ENCODE measurements around the gene ARRDC2. TPM values are rescaled to one million over a fixed set of nuclear protein-coding genes. Genes with fewer than 3 reads are reported as not detected.
"Not testable (repeated sequence)": the region's sequence is repeated elsewhere in the genome, so short reads cannot be mapped to it uniquely, and the experiment has no call there.

ARRDC2 gene
- total RNA-seq, 1 donor from 2014 or later: 2.6 TPM

DNA sequence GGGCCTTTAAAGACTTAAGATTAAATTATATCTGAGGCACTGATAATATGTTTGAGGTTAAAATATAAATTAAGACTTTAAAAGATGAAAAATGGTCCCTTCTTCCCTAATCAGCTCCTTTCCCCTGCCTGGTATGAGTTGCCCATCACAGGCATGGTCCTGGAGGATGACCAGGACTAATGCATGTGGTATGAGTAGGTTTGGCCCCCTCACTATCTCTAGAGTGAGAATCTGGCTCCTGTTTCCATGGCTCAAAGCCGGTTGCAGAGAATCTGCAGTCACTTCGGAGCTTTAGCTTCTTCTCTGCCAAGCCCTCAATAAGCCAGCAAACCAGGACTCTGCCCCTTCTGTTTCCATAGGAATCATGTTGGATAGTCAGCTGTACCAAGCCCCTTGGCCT is 24.1 kb downstream of the ARRDC2 start:
- not testable (repeated sequence) for H3K4me1 ChIP-seq (ENCODE audit: insufficient read depth, low read length); H3K36me3 Mint-ChIP-seq (ENCODE audit: low read depth, unreplicated experiment); H3K27ac Mint-ChIP-seq (ENCODE audit: unreplicated experiment); H3K4me1 Mint-ChIP-seq (ENCODE audit: low read depth, unreplicated experiment); H4K20me1 ChIP-seq (ENCODE audit: insufficient read depth, low read length); H2AFZ ChIP-seq (ENCODE audit: low read depth, low read length); DNase-seq (ENCODE audit: low read depth); H3K9me3 ChIP-seq (ENCODE audit: insufficient read depth, low read depth, low read length); H3K4me3 Mint-ChIP-seq (ENCODE audit: unreplicated experiment); H3K36me3 ChIP-seq (ENCODE audit: insufficient read depth, low read length); H3K79me2 ChIP-seq (ENCODE audit: insufficient read depth, low read length); H3K4me3 ChIP-seq (ENCODE audit: insufficient read depth, low read depth, low read length); H3K9ac ChIP-seq (ENCODE audit: low read length); FAIRE-seq; H3K27me3 ChIP-seq (ENCODE audit: insufficient read depth, low read length); H3K9me3 Mint-ChIP-seq (ENCODE audit: unreplicated experiment); H3K4me2 ChIP-seq (ENCODE audit: low read length); H3K27ac ChIP-seq (ENCODE audit: low read depth, low read length)
- H3K27me3 Mint-ChIP-seq (ENCODE audit: low read depth, unreplicated experiment): peaks cover 26% of the 10 kb centered on the region

DNA sequence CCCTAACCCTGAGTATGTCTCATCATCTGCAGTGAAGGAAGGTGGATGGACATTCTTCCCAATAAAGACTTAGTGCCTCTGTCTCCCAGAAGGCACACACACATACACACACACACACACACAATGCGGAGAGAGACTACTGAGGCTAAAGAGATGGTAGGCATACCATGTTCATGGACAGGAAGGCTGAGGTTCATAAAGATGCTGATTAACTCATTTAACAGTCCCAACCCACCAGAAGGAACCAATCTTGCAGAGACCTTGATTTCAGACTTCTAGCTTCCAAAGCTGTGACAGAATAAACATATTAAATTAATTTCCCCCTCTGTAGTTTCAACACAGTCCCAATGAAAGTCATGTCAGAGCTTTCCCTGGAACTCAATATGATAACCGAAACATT is 33.1 kb downstream of the ARRDC2 start:
- H3K27ac ChIP-seq (ENCODE audit: low read depth, low read length): no peak overlapping the region
- Mint-ChIP-seq H3K36me3 (ENCODE audit: low read depth, unreplicated experiment) (no peaks in the 10 kb centered on the region), H3K27ac (ENCODE audit: unreplicated experiment) (no peak overlapping the region), H3K4me1 (ENCODE audit: low read depth, unreplicated experiment) (peaks cover 3% of the 10 kb centered on the region), H3K9me3 (ENCODE audit: unreplicated experiment) (no peaks in the 10 kb centered on the region), H3K4me3 (ENCODE audit: unreplicated experiment) (no peak overlapping the region), H3K27me3 (ENCODE audit: low read depth, unreplicated experiment) (peaks cover 36% of the 10 kb centered on the region)
- H3K9me3 ChIP-seq (ENCODE audit: insufficient read depth, low read depth, low read length): peaks cover 5% of the 10 kb centered on the region
- no peak overlapping the region for H2AFZ ChIP-seq (ENCODE audit: low read depth, low read length)
- no peak overlapping the region for H3K4me3 ChIP-seq (ENCODE audit: insufficient read depth, low read depth, low read length)
- no peak overlapping the region for H3K4me2 ChIP-seq (ENCODE audit: low read length)
- peaks cover 16% of the 10 kb centered on the region for H3K27me3 ChIP-seq (ENCODE audit: insufficient read depth, low read length)
- TF ChIP-seq, protein P1, sequence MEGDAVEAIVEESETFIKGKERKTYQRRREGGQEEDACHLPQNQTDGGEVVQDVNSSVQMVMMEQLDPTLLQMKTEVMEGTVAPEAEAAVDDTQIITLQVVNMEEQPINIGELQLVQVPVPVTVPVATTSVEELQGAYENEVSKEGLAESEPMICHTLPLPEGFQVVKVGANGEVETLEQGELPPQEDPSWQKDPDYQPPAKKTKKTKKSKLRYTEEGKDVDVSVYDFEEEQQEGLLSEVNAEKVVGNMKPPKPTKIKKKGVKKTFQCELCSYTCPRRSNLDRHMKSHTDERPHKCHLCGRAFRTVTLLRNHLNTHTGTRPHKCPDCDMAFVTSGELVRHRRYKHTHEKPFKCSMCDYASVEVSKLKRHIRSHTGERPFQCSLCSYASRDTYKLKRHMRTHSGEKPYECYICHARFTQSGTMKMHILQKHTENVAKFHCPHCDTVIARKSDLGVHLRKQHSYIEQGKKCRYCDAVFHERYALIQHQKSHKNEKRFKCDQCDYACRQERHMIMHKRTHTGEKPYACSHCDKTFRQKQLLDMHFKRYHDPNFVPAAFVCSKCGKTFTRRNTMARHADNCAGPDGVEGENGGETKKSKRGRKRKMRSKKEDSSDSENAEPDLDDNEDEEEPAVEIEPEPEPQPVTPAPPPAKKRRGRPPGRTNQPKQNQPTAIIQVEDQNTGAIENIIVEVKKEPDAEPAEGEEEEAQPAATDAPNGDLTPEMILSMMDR (IDR thresholded peaks at IDR 0.05; ENCODE audit: insufficient read depth, low read depth, low read length): no peak
- TF ChIP-seq EZH2 (IDR thresholded peaks at IDR 0.05; ENCODE audit: insufficient read depth, low read length): no peak
- H3K9ac ChIP-seq (ENCODE audit: low read length): no peak overlapping the region
- H4K20me1 ChIP-seq (ENCODE audit: insufficient read depth, low read length): no peaks in the 10 kb centered on the region
- no peaks in the 10 kb centered on the region for H3K36me3 ChIP-seq (ENCODE audit: insufficient read depth, low read length)
- FAIRE-seq (no peak), DNase-seq (ENCODE audit: low read depth) (no peak)
- no peaks in the 10 kb centered on the region for H3K79me2 ChIP-seq (ENCODE audit: insufficient read depth, low read length)
- H3K4me1 ChIP-seq (ENCODE audit: insufficient read depth, low read length): peaks cover 6% of the 10 kb centered on the region

DNA sequence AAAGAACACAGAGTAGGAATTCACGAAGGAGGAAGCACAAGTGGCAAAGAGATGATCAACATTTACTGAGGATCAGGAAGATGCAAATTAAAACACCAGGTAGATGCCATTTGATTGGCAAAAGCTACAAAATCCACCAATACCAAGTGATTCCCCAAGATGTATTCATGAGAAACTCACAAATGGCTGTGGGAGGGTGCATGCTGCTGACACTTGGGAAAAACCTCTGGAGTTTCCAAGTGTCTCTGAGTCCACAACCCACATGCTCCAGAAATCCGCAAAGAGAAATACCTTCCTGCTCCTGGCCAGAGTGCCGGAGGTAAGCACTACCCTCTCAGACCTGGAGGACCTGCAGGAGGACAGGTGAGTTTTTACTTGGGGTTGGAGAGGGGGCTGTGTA is 35.7 kb downstream of the ARRDC2 start:
- Histone ChIP-seq H3K9me3 (ENCODE audit: insufficient read depth, low read depth, low read length) (peaks cover 5% of the 10 kb centered on the region), H3K9ac (ENCODE audit: low read length) (no peak overlapping the region), H3K36me3 (ENCODE audit: insufficient read depth, low read length) (no peaks in the 10 kb centered on the region), H3K4me3 (ENCODE audit: insufficient read depth, low read depth, low read length) (no peak overlapping the region), H4K20me1 (ENCODE audit: insufficient read depth, low read length) (no peaks in the 10 kb centered on the region), H3K4me2 (ENCODE audit: low read length) (no peak overlapping the region), H3K27ac (ENCODE audit: low read depth, low read length) (no peak overlapping the region), H3K27me3 (ENCODE audit: insufficient read depth, low read length) (peaks cover 16% of the 10 kb centered on the region), H3K79me2 (ENCODE audit: insufficient read depth, low read length) (no peaks in the 10 kb centered on the region), H2AFZ (ENCODE audit: low read depth, low read length) (no peak overlapping the region), H3K4me1 (ENCODE audit: insufficient read depth, low read length) (peaks cover 6% of the 10 kb centered on the region)
- no peak overlapping the region for H3K27ac Mint-ChIP-seq (ENCODE audit: unreplicated experiment)
- FAIRE-seq: no peak
- TF ChIP-seq, protein P1 (IDR thresholded peaks at IDR 0.05; ENCODE audit: insufficient read depth, low read depth, low read length): no peak
- TF ChIP-seq EZH2 (IDR thresholded peaks at IDR 0.05; ENCODE audit: insufficient read depth, low read length): no peak
- H3K4me3 Mint-ChIP-seq (ENCODE audit: unreplicated experiment): no peak overlapping the region
- H3K4me1 Mint-ChIP-seq (ENCODE audit: low read depth, unreplicated experiment): peaks cover 5% of the 10 kb centered on the region
- H3K9me3 Mint-ChIP-seq (ENCODE audit: unreplicated experiment): no peaks in the 10 kb centered on the region
- DNase-seq (ENCODE audit: low read depth): no peak
- peaks cover 41% of the 10 kb centered on the region for H3K27me3 Mint-ChIP-seq (ENCODE audit: low read depth, unreplicated experiment)
- H3K36me3 Mint-ChIP-seq (ENCODE audit: low read depth, unreplicated experiment): no peaks in the 10 kb centered on the region

Data from astrocyte (in vitro differentiated cells and primary cell).